IMR-90 (cell line): ENCODE measurements around the gene CCNK.

ENCODE experiments used
- CTCF ChIP-seq: conservative IDR thresholded peaks from 2 replicates; pipeline ENCODE4 v1.5.1; 2012; ENCODE audit warnings: mild to moderate bottlenecking, low read depth, low read length, improper control_type of control experiment
- MAFK ChIP-seq: IDR thresholded peaks from 2 replicates; pipeline ENCODE4 v1.6.1; 2012; ENCODE audit warnings: low read depth, low read length, improper control_type of control experiment
- MAZ ChIP-seq: IDR thresholded peaks from 2 replicates; pipeline ENCODE4 v1.6.1; 2012; ENCODE audit warnings: low read depth, mild to moderate bottlenecking, low read length, improper control_type of control experiment, moderate library complexity, borderline replicate concordance
- MXI1 ChIP-seq: IDR thresholded peaks from 2 replicates; pipeline ENCODE4 v1.6.1; 2012; ENCODE audit warnings: low read depth, mild to moderate bottlenecking, low read length, moderate library complexity, borderline replicate concordance
- NFE2L2 ChIP-seq: fragments of 150-350 bp; IDR thresholded peaks from 2 replicates; pipeline ENCODE4 v1.6.1; 2016; ENCODE audit warnings: low read depth, mild to moderate bottlenecking, low read length
- POLR2A ChIP-seq: IDR thresholded peaks from 2 replicates; pipeline ENCODE4 v1.6.1; 2012; ENCODE audit warnings: mild to moderate bottlenecking, low read depth, low read length
- RAD21 ChIP-seq: IDR thresholded peaks from 2 replicates; pipeline ENCODE4 v1.6.1; 2012; ENCODE audit warnings: low read length, improper control_type of control experiment
- SMC3 ChIP-seq: fragments of 150-350 bp; IDR thresholded peaks from 2 replicates; pipeline ENCODE4 v1.6.1; 2016; ENCODE audit warnings: low read depth, mild to moderate bottlenecking, antibody characterized with exemption, low read length, moderate library complexity

DNA sequence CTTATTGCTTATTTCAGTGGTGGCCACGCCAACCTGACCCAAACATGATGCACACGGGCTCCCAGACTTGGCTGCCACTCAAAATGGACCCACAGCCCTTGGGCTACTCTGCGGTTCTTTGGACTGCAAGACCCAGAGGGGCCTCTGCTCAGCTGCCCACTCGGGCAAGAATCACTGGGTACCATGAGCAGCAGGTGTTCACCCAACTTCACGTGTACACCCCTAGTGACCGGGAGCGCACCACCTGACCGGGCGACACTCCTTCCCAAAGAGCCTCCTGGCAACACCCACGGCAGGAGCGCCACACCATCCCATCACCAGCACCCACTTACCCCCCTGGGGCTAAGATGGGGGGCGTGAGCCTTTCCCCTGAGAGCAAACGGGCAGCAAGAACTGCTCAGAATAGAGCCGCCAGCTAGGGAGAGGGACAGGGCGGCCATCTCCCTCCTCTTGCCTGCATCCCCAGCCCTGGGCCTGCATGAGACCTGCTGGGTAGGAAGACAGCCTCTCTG lies 32.0 kb downstream of the CCNK start:
- TF ChIP-seq CTCF (no peak), SMC3 (no peak), RAD21 (no peak), MAFK (no peak), POLR2A (no peak), MAZ (no peak), MXI1 (no peak), NFE2L2 (no peak)
